ENCODE results near the gene SLX4. TPM values are rescaled to one million over a fixed set of nuclear protein-coding genes. Genes with fewer than 3 reads are reported as not detected.

The SLX4 gene
- polyA plus RNA-seq, 4 donors = 1.1 to 6.0 (median 2.7) TPM

- no peak overlapping the region for H3K27ac ChIP-seq (ENCODE audit: low read depth in 1 of 3, low read length in 2 of 3)
- H3K4me3 ChIP-seq (ENCODE audit: low read depth in 1 of 3, low read length in 3 of 3) = no peak overlapping the region
- DNase-seq (no peak), FAIRE-seq (no peak)
- H3K36me3 ChIP-seq (ENCODE audit: control insufficient read depth in 3 of 3, insufficient read depth in 2 of 3, low read depth in 1 of 3, low read length in 3 of 3) = peaks cover 6 to 68% (median 9%) of the 10 kb centered on the region in 3 donors
- H3K27me3 ChIP-seq (ENCODE audit: control insufficient read depth in 3 of 3, insufficient read depth in 3 of 3, low read length in 3 of 3) = no peaks in the 10 kb centered on the region
- peaks cover 0 to 31% (median 2%) of the 10 kb centered on the region in 3 donors for H3K4me1 ChIP-seq (ENCODE audit: control insufficient read depth in 3 of 3, insufficient read depth in 2 of 3, low read depth in 1 of 3, low read length in 2 of 3)
- no peaks in the 10 kb centered on the region for H3K9me3 ChIP-seq (ENCODE audit: control insufficient read depth in 2 of 2, insufficient read depth in 1 of 2, low read depth in 1 of 2, low read length in 1 of 2)
- WGBS, 3 donors = 87 to 91% (median 88%) methylated on average over 14 of the region's 14 CpGs
These were observed 41.2 kb upstream of the SLX4 start for GRCh38 chr16:3652373-3653195.

- Histone ChIP-seq H3K27me3 (ENCODE audit: control insufficient read depth in 3 of 3, insufficient read depth in 3 of 3, low read length in 3 of 3) (no peaks in the 10 kb centered on the region), H3K27ac (ENCODE audit: low read depth in 1 of 3, low read length in 2 of 3) (no peak overlapping the region), H3K4me3 (ENCODE audit: low read depth in 1 of 3, low read length in 3 of 3) (no peak overlapping the region), H3K9me3 (ENCODE audit: control insufficient read depth in 2 of 2, insufficient read depth in 1 of 2, low read depth in 1 of 2, low read length in 1 of 2) (no peaks in the 10 kb centered on the region), H3K36me3 (ENCODE audit: control insufficient read depth in 3 of 3, insufficient read depth in 2 of 3, low read depth in 1 of 3, low read length in 3 of 3) (peaks cover 0 to 60% (median 5%) of the 10 kb centered on the region in 3 donors), H3K4me1 (ENCODE audit: control insufficient read depth in 3 of 3, insufficient read depth in 2 of 3, low read depth in 1 of 3, low read length in 2 of 3) (peaks cover 2 to 31% (median 4%) of the 10 kb centered on the region in 3 donors)
- DNase-seq (no peak), FAIRE-seq (no peak)
- WGBS, 3 donors = 77 to 89% (median 84%) methylated on average over 18 of the region's 18 CpGs
These were observed 40.3 kb upstream of the SLX4 start for GRCh38 chr16:3651461-3652372.

GRCh38 chr16:3650631-3651265, 39.3 kb upstream of the SLX4 start:
- DNase-seq = no peak
- WGBS, 3 donors = 91 to 95% (median 92%) methylated on average over 13 of the region's 13 CpGs
- H3K27ac ChIP-seq (ENCODE audit: low read depth in 1 of 3, low read length in 2 of 3) = no peak overlapping the region
- no peak for FAIRE-seq
- no peaks in the 10 kb centered on the region for H3K27me3 ChIP-seq (ENCODE audit: control insufficient read depth in 3 of 3, insufficient read depth in 3 of 3, low read length in 3 of 3)
- H3K4me3 ChIP-seq (ENCODE audit: low read depth in 1 of 3, low read length in 3 of 3) = no peak overlapping the region
- H3K4me1 ChIP-seq (ENCODE audit: control insufficient read depth in 3 of 3, insufficient read depth in 2 of 3, low read depth in 1 of 3, low read length in 2 of 3) = peaks cover 5 to 38% (median 6%) of the 10 kb centered on the region in 3 donors
- H3K36me3 ChIP-seq (ENCODE audit: control insufficient read depth in 3 of 3, insufficient read depth in 2 of 3, low read depth in 1 of 3, low read length in 3 of 3) = peaks cover 0 to 54% (median 5%) of the 10 kb centered on the region in 3 donors
- H3K9me3 ChIP-seq (ENCODE audit: control insufficient read depth in 2 of 2, insufficient read depth in 1 of 2, low read depth in 1 of 2, low read length in 1 of 2) = no peaks in the 10 kb centered on the region

GRCh38 chr16:3646348-3646920, 35.0 kb upstream of the SLX4 start:
- H3K27me3 ChIP-seq (ENCODE audit: control insufficient read depth in 3 of 3, insufficient read depth in 3 of 3, low read length in 3 of 3) = no peaks in the 10 kb centered on the region
- H3K4me3 ChIP-seq (ENCODE audit: low read depth in 1 of 3, low read length in 3 of 3) = no peak overlapping the region
- WGBS, 3 donors = 16 to 56% (median 41%) methylated on average over 15 of the region's 15 CpGs
- H3K27ac ChIP-seq (ENCODE audit: low read depth in 1 of 3, low read length in 2 of 3) = peak overlapping the region; percentile 88 to 98 (median 91)
- peaks cover 7 to 59% (median 7%) of the 10 kb centered on the region in 3 donors for H3K4me1 ChIP-seq (ENCODE audit: control insufficient read depth in 3 of 3, insufficient read depth in 2 of 3, low read depth in 1 of 3, low read length in 2 of 3)
- H3K9me3 ChIP-seq (ENCODE audit: control insufficient read depth in 2 of 2, insufficient read depth in 1 of 2, low read depth in 1 of 2, low read length in 1 of 2) = no peaks in the 10 kb centered on the region
- FAIRE-seq = no peak
- DNase-seq = peak; percentile 93 to 96
- peaks cover 0 to 59% (median 2%) of the 10 kb centered on the region in 3 donors for H3K36me3 ChIP-seq (ENCODE audit: control insufficient read depth in 3 of 3, insufficient read depth in 2 of 3, low read depth in 1 of 3, low read length in 3 of 3)

GRCh38 chr16:3645504-3646347, 34.3 kb upstream of the SLX4 start:
- H3K27ac ChIP-seq (ENCODE audit: low read depth in 1 of 3, low read length in 2 of 3) = peak overlapping the region; percentile 87 to 98 (median 88)
- FAIRE-seq = no peak
- DNase-seq = peak; percentile 64 to 76
- no peaks in the 10 kb centered on the region for H3K9me3 ChIP-seq (ENCODE audit: control insufficient read depth in 2 of 2, insufficient read depth in 1 of 2, low read depth in 1 of 2, low read length in 1 of 2)
- peaks cover 0 to 59% (median 2%) of the 10 kb centered on the region in 3 donors for H3K36me3 ChIP-seq (ENCODE audit: control insufficient read depth in 3 of 3, insufficient read depth in 2 of 3, low read depth in 1 of 3, low read length in 3 of 3)
- WGBS, 3 donors = 60 to 66% (median 60%) methylated on average over 19 of the region's 19 CpGs
- peaks cover 7 to 64% (median 7%) of the 10 kb centered on the region in 3 donors for H3K4me1 ChIP-seq (ENCODE audit: control insufficient read depth in 3 of 3, insufficient read depth in 2 of 3, low read depth in 1 of 3, low read length in 2 of 3)
- peak overlapping the region in 1 of 3 donors; percentile 19 for H3K4me3 ChIP-seq (ENCODE audit: low read depth in 1 of 3, low read length in 3 of 3)
- no peaks in the 10 kb centered on the region for H3K27me3 ChIP-seq (ENCODE audit: control insufficient read depth in 3 of 3, insufficient read depth in 3 of 3, low read length in 3 of 3)

GRCh38 chr16:3645108-3645503, 33.7 kb upstream of the SLX4 start:
- peaks cover 0 to 60% (median 2%) of the 10 kb centered on the region in 3 donors for H3K36me3 ChIP-seq (ENCODE audit: control insufficient read depth in 3 of 3, insufficient read depth in 2 of 3, low read depth in 1 of 3, low read length in 3 of 3)
- H3K27me3 ChIP-seq (ENCODE audit: control insufficient read depth in 3 of 3, insufficient read depth in 3 of 3, low read length in 3 of 3) = no peaks in the 10 kb centered on the region
- peaks cover 7 to 70% (median 8%) of the 10 kb centered on the region in 3 donors for H3K4me1 ChIP-seq (ENCODE audit: control insufficient read depth in 3 of 3, insufficient read depth in 2 of 3, low read depth in 1 of 3, low read length in 2 of 3)
- WGBS, 3 donors = 76 to 93% (median 87%) methylated on average over 6 of the region's 6 CpGs
- no peak overlapping the region for H3K4me3 ChIP-seq (ENCODE audit: low read depth in 1 of 3, low read length in 3 of 3)
- H3K27ac ChIP-seq (ENCODE audit: low read depth in 1 of 3, low read length in 2 of 3) = peak overlapping the region in 2 of 3 donors; percentile 88 to 98
- H3K9me3 ChIP-seq (ENCODE audit: control insufficient read depth in 2 of 2, insufficient read depth in 1 of 2, low read depth in 1 of 2, low read length in 1 of 2) = no peaks in the 10 kb centered on the region
- FAIRE-seq = no peak
- DNase-seq = no peak

- Histone ChIP-seq H3K9me3 (ENCODE audit: control insufficient read depth in 2 of 2, insufficient read depth in 1 of 2, low read depth in 1 of 2, low read length in 1 of 2) (no peaks in the 10 kb centered on the region), H3K4me1 (ENCODE audit: control insufficient read depth in 3 of 3, insufficient read depth in 2 of 3, low read depth in 1 of 3, low read length in 2 of 3) (peaks cover 10 to 87% (median 14%) of the 10 kb centered on the region in 3 donors), H3K27ac (ENCODE audit: low read depth in 1 of 3, low read length in 2 of 3) (peak overlapping the region in 1 of 3 donors; percentile 86), H3K27me3 (ENCODE audit: control insufficient read depth in 3 of 3, insufficient read depth in 3 of 3, low read length in 3 of 3) (no peaks in the 10 kb centered on the region), H3K4me3 (ENCODE audit: low read depth in 1 of 3, low read length in 3 of 3) (peak overlapping the region in 1 of 3 donors; percentile 40), H3K36me3 (ENCODE audit: control insufficient read depth in 3 of 3, insufficient read depth in 2 of 3, low read depth in 1 of 3, low read length in 3 of 3) (peaks cover 0 to 58% (median 2%) of the 10 kb centered on the region in 3 donors)
- no peak for DNase-seq
- FAIRE-seq = no peak
- 81 to 89% (median 88%) methylated on average over 14 of the region's 14 CpGs for WGBS, 3 donors
These were observed 31.8 kb upstream of the SLX4 start for GRCh38 chr16:3643095-3643730.
